GM18505 (cell line): Measurements from ENCODE around the gene ACE2.
"Not testable (repeated sequence)": the region's sequence is repeated elsewhere in the genome, so short reads cannot be mapped to it uniquely, and the experiment has no call there.

Source experiments
- ATAC-seq: cut with Tn5 transposase; IDR thresholded peaks from one replicate; pipeline ENCODE4 v1.9.1; 2021; ENCODE audit not compliant: unreplicated experiment
- POLR2A ChIP-seq: IDR thresholded peaks from 4 replicates; pipeline ENCODE4 v1.6.1; 2011; ENCODE audit warnings: borderline replicate concordance; ENCODE audit not compliant: insufficient read depth, insufficient read length; ENCODE audit errors: extremely low read depth

Gene ACE2

DNA sequence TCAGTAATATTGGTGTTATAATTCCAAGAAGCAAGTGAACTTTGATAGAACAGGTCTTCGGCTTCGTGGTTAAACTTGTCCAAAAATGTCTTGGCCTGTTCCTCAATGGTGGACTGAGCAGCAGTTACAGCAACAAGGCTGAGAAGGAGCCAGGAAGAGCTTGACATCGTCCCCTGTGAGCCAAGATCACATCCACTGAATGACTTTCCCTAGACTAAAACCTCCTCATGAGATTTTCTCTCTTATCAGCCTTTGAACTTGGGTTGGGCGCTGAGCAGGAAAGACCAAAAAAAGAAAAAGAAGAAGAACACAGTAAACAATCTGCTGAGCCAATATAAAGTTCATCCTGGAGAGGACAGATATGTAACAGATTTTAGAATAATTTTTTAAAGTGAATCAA is at the start of gene ACE2:
Gene ACE2 (minus strand): TSS at position 216 of the 400 bp plus-strand sequence. CDS start 49 bp downstream, at position 167.
- TF ChIP-seq POLR2A, result no peak

DNA sequence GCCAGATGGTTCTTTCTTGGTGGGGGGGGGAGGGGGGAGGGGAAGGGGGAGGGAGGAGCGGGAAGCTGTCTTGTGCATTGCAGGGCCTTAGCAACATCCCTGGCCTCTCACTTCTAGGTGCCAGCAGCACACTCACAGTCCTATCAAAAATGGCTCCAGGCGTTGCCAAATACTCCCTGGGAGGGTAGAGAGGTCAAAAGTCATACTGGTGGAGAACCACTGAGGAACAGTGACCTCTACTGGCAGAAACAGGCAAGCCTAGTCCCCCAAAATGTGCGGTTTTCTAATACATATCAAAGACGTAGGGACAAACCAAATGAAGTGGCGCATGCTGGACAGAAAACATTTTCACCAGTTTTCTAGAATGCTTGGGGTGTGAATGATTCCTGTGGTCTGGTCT is 46.8 kb upstream of the ACE2 start:
- not testable (repeated sequence) for ATAC-seq

More for the DNA sequence above, at the start of gene ACE2:
- no peak for ATAC-seq

DNA sequence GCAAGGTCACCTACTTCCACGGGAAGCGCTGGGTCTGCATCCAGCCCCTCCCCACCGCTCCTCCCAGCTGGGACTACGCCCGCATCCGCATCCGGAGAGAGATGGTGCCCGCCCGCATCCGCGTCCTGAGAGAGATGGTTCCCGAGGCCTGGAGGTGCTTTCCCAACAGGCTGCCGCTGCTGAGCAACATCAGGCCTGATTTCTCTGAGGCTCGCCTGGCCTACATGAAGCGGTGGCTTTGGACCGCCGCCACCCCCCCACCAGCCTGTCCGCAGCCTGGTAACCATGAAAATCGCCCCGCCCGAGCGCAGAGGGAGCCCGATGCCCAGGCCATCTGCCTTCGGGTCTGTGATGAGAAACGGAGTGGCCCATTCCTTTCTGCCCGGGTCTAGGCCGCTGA is 45.8 kb upstream of the ACE2 start:
- TF ChIP-seq POLR2A, result no peak
- ATAC-seq, result no peak

DNA sequence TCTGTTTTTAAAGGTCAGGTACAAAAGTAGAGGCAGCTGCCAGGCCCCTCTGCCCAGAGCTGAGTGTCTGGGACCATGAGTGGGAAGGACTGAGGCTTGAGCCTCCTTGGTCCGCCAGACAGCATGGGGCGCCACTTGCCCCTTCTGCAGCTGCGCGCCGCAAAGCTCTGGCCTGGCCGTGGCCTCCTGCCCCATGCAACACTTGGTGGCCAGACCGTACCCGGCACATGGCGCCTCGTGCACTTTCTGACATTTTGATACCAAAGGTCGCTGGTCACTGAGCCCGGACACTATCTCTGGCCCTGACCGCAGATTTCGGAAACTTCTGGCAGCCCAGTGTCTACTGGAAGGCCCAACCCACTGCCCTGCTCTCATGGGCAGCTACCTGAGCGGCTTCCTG is 45.3 kb upstream of the ACE2 start:
- no peak for TF ChIP-seq POLR2A
- no peak for ATAC-seq

DNA sequence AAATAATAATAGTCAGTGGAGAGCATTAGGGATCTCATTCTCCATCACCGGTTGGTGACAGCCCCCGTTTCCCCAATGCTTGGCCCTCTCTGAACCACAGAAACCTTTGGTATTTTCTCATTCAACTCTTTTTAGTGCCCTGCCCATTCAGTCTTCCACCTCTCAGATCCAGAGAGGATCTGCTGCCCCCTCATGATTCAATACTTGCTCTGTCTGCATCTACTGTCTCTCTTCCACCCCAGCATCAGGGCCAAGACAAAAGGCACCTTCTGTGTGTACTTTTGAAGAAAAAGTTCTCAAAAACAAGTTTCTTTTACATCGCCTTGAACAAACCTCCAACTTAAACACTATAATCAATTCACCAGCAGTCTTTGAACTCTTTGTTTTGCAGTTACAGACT is 44.5 kb upstream of the ACE2 start:
- ATAC-seq, result no peak

DNA sequence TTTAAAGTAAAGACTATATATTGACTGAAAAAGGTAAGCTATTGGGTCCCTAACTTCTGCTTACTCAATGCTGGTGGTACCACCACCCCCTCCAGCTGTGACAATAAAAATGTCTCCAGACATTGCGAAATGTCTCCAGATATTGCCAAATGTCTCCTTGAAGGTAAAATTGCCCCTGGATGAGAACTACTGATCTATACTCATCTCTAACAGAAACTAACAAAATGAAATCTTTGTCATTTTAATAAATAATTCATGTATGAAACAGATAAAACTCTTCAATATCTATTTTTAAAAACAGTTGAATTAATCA is 43.8 kb upstream of the ACE2 start:
- TF ChIP-seq POLR2A, result no peak
- ATAC-seq, result no peak

More for the DNA sequence above, 44.5 kb upstream of the ACE2 start:
- TF ChIP-seq POLR2A, result no peak

DNA sequence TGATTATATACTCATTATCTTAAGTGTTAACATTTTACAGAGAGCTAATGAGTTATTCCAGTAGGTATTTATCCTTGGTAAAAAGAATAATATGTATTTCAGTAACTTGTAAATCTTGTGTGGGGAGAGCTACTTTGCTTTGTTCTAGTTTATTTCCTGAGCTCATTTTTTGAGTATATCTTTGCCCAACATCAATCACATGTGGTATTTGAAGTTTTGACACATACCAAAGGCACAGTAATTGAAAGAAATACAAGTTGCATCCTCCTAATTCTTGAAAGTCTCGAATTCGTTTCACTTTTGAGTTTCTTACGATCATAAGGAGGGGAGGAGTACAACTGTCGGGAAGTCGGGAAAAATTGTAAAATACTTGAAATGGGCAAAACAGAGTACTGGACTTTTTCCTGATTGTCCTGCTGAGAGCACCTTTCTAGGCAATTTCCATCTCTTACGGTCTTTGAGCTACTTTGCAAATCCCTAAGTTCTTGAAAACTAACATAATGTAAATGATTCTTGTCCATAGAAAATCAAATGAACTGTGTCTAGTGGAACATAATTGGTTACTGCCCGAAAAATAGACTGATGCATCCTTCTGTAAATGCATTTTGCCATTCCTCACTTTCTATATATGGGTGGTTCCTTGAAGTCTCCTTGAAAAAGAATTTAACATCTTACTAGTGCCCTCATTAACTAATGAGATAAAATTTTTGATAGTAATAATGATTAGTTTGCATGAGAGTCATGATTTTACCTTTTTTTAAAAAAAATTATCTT is 43.2 kb upstream of the ACE2 start:
- no peak for ATAC-seq
- TF ChIP-seq POLR2A, result no peak

DNA sequence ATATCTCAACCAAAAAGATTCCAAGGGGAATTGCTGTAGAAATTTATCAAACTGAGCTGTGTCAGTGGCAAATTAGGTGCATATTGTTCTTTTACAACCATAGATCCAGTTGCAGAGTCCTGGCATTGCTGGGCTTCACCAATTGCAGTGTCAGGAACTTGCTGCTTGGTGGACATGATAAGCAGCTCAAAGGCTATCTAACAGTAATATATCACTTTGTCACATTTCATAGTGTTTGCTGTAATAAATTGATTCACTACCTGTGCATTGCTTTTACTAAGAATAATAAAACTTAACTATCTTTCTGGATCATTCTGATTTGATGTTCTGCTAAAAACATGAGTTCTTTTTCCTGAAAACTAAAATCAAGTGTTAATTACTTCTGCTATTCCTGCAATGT is 30.9 kb upstream of the ACE2 start:
- no peak for TF ChIP-seq POLR2A
- ATAC-seq, result no peak

DNA sequence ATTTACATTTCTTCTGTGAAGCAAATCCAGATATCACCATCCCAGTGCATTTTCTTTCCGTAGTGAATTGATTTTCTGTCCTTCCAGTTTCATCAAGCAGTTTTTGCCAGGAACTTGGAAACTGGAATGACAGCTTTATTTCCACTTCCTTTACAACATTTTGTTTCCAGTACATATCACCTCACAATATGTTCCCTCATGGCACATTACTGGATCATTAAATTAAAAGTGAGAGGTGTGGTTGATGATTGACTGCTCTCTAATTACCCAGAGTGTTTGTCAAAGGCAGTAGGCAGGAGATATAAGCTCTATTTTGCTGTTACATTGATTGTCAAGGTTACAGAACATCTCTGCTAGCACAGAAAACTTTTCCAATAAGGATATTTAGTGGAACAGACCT is 22.3 kb upstream of the ACE2 start:
- TF ChIP-seq POLR2A, result no peak
- no peak for ATAC-seq

DNA sequence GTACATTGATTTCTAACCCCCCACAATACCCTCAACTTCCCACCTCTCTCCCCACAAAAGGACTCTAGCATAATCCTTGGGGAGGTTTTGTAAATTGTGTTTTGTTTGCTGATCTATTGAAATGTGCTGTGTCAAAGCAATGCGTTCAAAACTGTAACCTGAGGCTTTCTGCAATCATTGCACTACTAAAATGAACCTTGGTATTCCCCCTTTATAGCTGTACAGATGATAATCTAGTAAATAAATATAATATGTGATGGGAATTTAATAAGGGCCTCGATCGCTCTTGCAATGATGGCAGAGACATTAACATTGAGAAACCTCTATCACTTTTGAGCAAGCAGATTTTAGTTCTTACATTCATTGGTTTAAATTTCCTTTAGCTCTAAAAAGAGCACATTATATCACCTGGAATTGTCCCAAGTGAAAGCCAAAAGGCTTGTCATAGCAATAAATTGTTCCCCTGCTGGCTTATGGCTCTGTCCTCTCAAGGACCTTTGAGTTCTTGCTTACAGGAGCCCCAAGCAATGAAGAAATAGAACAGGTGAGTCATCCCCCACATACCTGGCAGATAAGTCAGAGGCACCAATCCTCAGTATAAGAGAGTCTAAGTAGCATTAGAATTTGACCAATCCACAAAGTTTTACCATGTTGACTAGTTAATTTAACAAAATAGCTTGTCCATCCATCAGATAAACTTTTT is 18.4 kb upstream of the ACE2 start:
- TF ChIP-seq POLR2A, result no peak
- no peak for ATAC-seq

DNA sequence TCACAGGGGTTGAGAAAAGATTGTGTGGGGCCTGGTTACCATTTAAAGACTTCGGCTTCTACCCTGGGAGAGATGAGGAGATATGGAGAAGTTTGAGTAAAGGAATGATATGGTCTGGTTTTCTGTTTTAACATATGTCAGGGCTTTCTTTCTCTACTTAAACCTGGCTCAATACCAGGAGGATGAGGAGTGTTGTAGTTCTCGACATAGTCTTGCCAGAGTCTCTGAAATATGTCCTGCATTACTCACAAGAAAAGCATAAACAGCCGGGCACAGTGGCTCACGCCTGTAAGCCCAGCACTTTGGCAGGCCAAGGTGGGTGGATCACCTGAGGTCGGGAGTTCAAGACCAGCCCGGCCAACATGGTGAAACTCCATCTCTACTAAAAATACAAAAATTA is 16.4 kb upstream of the ACE2 start:
- no peak for TF ChIP-seq POLR2A

DNA sequence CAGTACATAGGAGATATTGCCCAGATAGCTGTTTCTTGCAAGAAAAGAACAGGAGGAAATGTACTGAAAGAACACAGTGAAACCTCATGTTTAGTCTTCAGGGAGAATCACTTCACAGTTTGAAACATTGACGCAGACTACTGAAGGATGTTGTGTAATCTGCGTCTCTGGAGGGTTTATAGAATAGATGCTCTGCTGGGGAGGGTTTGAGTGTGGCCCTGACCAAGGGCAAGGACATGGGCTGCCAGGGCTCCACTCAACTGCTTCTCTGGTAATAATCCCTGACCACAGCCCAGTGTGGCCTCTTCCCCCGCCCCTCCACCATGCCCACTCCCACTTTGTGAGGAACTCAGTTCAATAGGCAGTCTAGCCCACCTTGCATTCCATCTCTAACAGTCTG is 15.8 kb upstream of the ACE2 start:
- TF ChIP-seq POLR2A, result no peak
- ATAC-seq, result no peak

More for the DNA sequence above, 16.4 kb upstream of the ACE2 start:
- ATAC-seq, result no peak

DNA sequence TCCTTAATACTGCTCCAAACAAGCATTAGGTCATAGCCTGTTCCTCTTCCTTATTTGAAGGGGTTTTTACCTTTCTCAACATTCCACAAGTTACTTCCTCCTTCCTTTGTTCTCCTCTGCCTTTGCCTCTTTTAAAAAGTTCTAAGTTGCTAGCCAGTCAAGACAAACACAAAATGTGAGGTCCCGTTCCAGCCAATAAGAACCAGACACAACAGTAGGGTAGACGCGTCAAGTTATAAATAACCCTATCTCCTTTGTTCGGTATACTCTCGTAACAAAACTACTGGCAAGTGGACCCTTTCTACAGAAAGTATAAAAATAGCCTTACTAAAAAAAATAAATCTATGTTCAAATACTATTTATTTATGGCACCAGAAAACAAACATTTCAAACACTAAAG is 6.3 kb upstream of the ACE2 start:
- no peak for TF ChIP-seq POLR2A
- no peak for ATAC-seq

DNA sequence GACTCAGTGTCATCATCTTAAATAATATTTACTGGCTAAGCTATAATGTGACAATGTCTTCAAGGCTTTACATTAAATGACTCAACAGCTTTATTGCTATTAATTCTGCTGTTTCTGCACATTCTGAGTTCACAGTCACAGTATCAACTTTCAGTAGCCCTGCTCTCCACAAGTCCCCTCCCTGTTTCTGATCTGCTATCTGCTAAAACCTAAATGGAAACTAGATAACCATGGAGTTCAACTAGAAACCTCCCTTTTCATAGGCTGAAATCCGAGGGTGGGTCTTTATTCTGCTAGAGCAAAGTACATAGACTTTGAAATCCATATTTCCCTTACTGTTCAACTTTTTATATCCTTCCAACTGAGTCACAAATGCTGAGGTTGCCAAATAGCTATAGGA is 5.4 kb upstream of the ACE2 start:
- ATAC-seq, result no peak
- TF ChIP-seq POLR2A, result no peak

DNA sequence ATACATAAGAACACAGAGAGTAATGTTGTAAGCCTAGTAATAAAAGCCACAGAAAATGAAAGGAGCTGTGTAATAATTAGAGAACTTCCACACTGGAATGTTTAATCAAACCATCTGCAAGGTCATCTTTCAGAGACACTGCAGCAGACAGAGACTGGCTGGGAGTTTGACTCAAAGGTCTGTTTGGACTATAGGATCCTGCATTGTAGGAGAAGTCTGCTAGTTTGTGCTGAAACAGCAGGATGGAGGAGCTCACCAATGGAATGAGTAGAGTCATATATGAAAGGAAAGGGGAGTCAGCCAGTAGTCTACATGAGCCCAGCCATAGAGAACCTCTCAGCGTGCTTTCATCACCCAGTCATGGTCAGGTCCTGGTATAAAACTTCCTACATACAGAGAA is 4.5 kb upstream of the ACE2 start:
- no peak for ATAC-seq
- no peak for TF ChIP-seq POLR2A

DNA sequence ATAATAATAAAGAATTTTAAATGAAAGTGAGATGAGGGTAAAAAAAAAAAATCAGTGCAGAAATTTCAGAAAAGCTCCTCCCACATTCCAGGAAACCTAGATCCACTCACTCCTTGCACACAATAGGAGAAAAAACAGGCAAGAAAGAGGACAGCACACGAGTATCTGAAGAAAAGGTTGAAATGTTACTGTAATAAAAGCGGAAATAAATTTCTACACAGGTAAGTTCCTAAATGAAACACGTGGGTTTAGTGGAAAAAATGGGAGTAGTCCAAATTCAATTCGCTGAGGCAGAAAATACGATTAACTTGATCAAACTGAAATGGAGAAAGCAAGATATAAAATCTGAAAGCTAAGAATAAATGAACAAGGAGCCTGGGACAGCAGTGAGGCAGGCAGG is 2.0 kb upstream of the ACE2 start:
- no peak for ATAC-seq
- no peak for TF ChIP-seq POLR2A
